CD4-positive, CD25-positive, alpha-beta regulatory T cell (primary cell): ENCODE data around the gene EFEMP2. TPM values are rescaled to one million over a fixed set of nuclear protein-coding genes. Genes with fewer than 3 reads are reported as not detected.
"Not testable (repeated sequence)": the region's sequence is repeated elsewhere in the genome, so short reads cannot be mapped to it uniquely, and the experiment has no call there.

Source experiments
- ATAC-seq, 2 donors: fragments of 150-1000 bp; cut with Tn5 transposase; one replicate each; pipeline ENCODE4 v1.10.0; 2021; ENCODE audit warnings: low read depth in 2 of 2, moderate number of reproducible peaks in 2 of 2, moderate library complexity in 1 of 2
- DNase-seq, 3 donors: peaks; one replicate each; pipeline versions ENCODE4 v3.0.0 to v3.0.0-alpha.2; 2012 to 2022; ENCODE audit warnings: mixed read lengths in 1 of 3
- H3K27ac ChIP-seq: one replicate; pipeline ENCODE4 v1.7.0; 2013; ENCODE audit warnings: mild to moderate bottlenecking, low read length; ENCODE audit not compliant: insufficient read depth, poor library complexity, severe bottlenecking
- H3K27me3 ChIP-seq: one replicate; pipeline ENCODE4 v1.7.0; 2013; ENCODE audit warnings: low read length; ENCODE audit not compliant: control insufficient read depth, insufficient read depth
- H3K36me3 ChIP-seq: one replicate; pipeline ENCODE4 v1.7.0; 2013; ENCODE audit warnings: mild to moderate bottlenecking, low read length, moderate library complexity; ENCODE audit not compliant: control insufficient read depth, insufficient read depth
- H3K4me1 ChIP-seq: 2 replicates; pipeline ENCODE4 v1.7.0; 2013; ENCODE audit warnings: mild to moderate bottlenecking, low read length; ENCODE audit not compliant: insufficient read depth, control insufficient read depth, poor library complexity, severe bottlenecking
- H3K4me3 ChIP-seq: one replicate; pipeline ENCODE4 v1.7.0; 2013; ENCODE audit warnings: low read depth, mild to moderate bottlenecking, low read length, moderate library complexity
- H3K9me3 ChIP-seq, 2 experiments: 1 replicate in 1 of 2; 2 replicates in 1 of 2; pipeline ENCODE4 v1.7.0; 2013; ENCODE audit warnings: low read length in 2 of 2, mild to moderate bottlenecking in 1 of 2, moderate library complexity in 1 of 2; ENCODE audit not compliant: control insufficient read depth in 2 of 2
- H3K27ac Mint-ChIP-seq, 3 donors: one replicate each; pipeline ENCODE4 v1.8.0; 2020 to 2022; ENCODE audit warnings: mild to moderate bottlenecking in 3 of 3, mixed read lengths in 3 of 3, moderate library complexity in 2 of 3
- H3K27me3 Mint-ChIP-seq: one replicate; pipeline ENCODE4 v1.8.0; 2022; ENCODE audit warnings: mild to moderate bottlenecking, mixed read lengths
- H3K36me3 Mint-ChIP-seq: one replicate; pipeline ENCODE4 v1.8.0; 2020; ENCODE audit warnings: mixed read lengths
- H3K4me1 Mint-ChIP-seq, 4 donors: one replicate each; pipeline ENCODE4 v1.8.0; 2020 to 2022; ENCODE audit warnings: mixed read lengths in 4 of 4, mild to moderate bottlenecking in 1 of 4
- H3K4me3 Mint-ChIP-seq, 4 donors: one replicate each; pipeline ENCODE4 v1.8.0; 2020 to 2022; ENCODE audit warnings: mild to moderate bottlenecking in 4 of 4, mixed read lengths in 4 of 4, moderate library complexity in 3 of 4
- H3K9me3 Mint-ChIP-seq, 7 donors: one replicate each; pipeline ENCODE4 v1.8.0; 2020 to 2022; ENCODE audit warnings: mixed read lengths in 7 of 7, mild to moderate bottlenecking in 3 of 7, moderate library complexity in 2 of 7
- polyA plus RNA-seq, 4 donors: library from polyadenylated mRNA; unstranded; fragments of 300-500 nt; fragmentation: Illumina TruSeq; gene quantifications; one replicate each; pipeline ENCODE4 v1.2.3, GENCODE V29; 2021
- total RNA-seq: library from RNA; stranded (reverse); gene quantifications from one replicate; pipeline ENCODE4 v1.2.3, GENCODE V29; 2022

The EFEMP2 gene
- total and polyA plus RNA-seq, 5 donors from 2014 or later: 0.21 to 5.8 (median 0.32) TPM

DNA sequence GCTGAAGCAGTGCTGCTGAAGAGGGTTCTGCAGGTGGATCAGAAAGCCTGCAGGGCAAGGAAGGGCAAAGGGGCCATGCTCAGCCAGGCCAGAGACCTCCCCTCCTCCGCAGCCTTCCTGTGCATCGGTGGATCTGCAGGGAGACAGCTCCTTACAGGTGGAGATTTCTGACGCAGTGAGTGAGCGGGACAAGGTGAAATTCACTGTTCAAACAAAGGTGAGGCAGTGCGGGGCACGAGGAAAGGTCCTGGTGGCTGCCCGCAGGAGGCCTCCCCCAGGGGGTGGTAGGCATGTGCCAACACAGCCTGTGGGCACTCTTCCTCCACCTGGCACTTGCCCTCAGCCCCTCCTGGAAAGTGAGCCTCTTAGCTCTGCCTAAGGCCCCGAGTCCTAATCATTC lies 23.2 kb downstream of the EFEMP2 start:
- Mint-ChIP-seq H3K4me3 (no peak overlapping the region), H3K4me1 (peaks cover 0 to 19% (median 5%) of the 10 kb centered on the region in 4 donors), H3K27me3 (no peaks in the 10 kb centered on the region), H3K9me3 (no peaks in the 10 kb centered on the region), H3K36me3 (peaks cover 23% of the 10 kb centered on the region), H3K27ac (no peak overlapping the region)
- no peak overlapping the region for H3K27ac ChIP-seq
- ATAC-seq (no peak), DNase-seq (no peak)
- no peaks in the 10 kb centered on the region for H3K27me3 ChIP-seq
- no peak overlapping the region for H3K4me3 ChIP-seq
- H3K4me1 ChIP-seq: peaks cover 8% of the 10 kb centered on the region
- H3K9me3 ChIP-seq: peaks cover 6 to 9% of the 10 kb centered on the region in 2 experiments
- peaks cover 34% of the 10 kb centered on the region for H3K36me3 ChIP-seq

DNA sequence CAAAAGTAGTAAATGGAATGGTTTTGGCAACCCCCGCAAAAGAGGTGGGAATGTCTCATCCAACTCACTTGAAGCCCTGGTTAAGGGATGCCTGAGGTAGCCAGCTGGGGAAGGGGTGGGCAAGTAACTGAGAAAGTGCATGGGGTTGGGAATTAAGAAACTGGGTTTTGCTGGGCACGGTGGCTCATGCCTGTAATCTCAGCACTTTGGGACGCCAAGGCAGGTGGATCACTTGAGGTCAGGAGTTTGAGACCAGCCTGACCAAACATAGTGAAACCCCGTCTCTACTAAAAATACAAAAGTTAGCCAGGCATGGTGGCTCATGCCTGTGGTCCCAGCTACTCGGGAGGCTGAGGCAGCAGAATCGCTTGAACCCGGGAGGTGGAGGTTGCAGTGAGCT lies 23.9 kb downstream of the EFEMP2 start:
- not testable (repeated sequence) for ATAC-seq, H3K27ac ChIP-seq, H3K4me3 ChIP-seq, H3K27me3 ChIP-seq, H3K27ac Mint-ChIP-seq, H3K4me1 ChIP-seq, H3K27me3 Mint-ChIP-seq, H3K9me3 Mint-ChIP-seq, DNase-seq, H3K9me3 ChIP-seq
- H3K36me3 ChIP-seq: peaks cover 27% of the 10 kb centered on the region
- Mint-ChIP-seq H3K4me3 (peak overlapping the region in 1 of 4 donors; percentile 27), H3K4me1 (peaks cover 0 to 13% (median 2%) of the 10 kb centered on the region in 4 donors), H3K36me3 (peaks cover 16% of the 10 kb centered on the region)

DNA sequence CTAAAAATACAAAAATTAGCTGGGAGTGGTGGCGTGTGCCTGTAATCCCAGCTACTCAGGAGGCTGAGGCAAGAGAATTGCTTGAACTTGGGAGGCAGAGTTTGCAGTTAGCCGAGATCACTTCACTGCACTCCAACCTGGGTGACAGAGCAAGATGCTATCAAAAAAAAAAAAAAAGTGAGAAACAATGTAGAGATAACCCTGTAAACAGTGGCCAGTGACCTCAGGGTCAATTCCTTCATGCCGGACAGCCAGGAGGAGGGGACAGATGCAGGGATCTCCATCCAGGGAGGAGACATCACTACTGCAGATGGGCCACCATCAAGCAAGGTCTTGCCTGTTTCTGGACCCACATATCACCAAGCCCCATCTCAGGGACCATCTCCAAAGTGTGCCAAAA lies 24.9 kb downstream of the EFEMP2 start:
- Histone ChIP-seq H3K36me3 (peaks cover 17% of the 10 kb centered on the region), H3K27me3 (no peaks in the 10 kb centered on the region), H3K27ac (no peak overlapping the region), H3K4me3 (no peak overlapping the region), H3K9me3 (peaks cover 6 to 9% of the 10 kb centered on the region in 2 experiments), H3K4me1 (no peaks in the 10 kb centered on the region)
- no peaks in the 10 kb centered on the region for H3K27me3 Mint-ChIP-seq
- peak overlapping the region in 1 of 3 donors; percentile 41 for H3K27ac Mint-ChIP-seq
- ATAC-seq (no peak), DNase-seq (no peak)
- H3K4me1 Mint-ChIP-seq: peaks cover 0 to 7% (median 0%) of the 10 kb centered on the region in 4 donors
- H3K9me3 Mint-ChIP-seq: no peaks in the 10 kb centered on the region
- peak overlapping the region in 1 of 4 donors; percentile 32 for H3K4me3 Mint-ChIP-seq
- H3K36me3 Mint-ChIP-seq: peaks cover 10% of the 10 kb centered on the region

DNA sequence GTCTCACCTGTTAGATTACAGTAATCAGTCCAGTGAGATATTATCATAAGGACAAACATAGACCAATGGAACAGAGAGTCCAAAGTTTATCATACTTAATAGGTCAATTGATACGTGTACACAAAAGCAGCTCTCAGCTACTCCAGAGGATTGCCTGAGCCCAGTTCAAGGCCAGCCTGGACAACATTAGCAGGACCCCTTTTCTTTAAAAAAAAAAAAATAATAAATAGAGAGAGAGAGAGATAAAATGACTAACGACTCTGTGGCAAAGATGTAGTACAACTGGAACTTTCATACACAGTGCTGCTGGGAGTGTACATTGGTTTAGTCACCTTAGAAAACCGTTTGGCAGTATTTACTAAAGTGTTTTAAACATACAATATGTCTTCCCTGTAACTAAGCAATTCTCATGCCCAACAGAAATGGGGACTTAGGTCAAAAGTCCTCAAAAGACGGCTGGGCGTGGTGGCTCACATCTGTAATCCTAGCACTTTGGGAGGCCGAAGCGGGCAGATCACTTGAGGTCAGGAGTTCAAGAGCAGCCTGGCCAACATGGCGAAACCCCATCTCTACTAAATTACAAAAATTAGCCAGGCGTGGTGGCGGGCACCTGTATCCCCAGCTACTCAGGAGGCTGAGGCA lies 28.2 kb downstream of the EFEMP2 start:
- H3K27ac ChIP-seq: no peak overlapping the region

DNA sequence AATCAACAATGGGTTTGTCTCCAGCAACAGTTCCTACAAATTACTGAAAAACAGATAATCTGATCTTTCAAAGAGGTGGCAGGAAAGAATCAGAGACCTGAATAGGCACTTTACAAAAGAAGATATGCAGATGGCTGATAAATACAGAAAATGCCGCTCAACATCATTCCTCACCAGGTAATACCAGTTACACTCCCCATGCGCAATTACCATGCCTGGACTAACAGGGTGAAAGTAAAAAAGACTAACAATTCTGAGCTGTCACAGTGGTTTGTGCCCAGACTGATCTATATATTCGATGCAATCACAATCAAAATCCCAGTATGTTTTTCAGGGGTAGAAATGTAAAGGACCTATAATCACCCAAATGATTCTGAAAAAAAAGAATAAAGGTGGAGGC lies 28.8 kb downstream of the EFEMP2 start:
- Histone ChIP-seq H3K4me3 (no peak overlapping the region), H3K36me3 (no peaks in the 10 kb centered on the region), H3K27me3 (no peaks in the 10 kb centered on the region), H3K9me3 (no peaks in the 10 kb centered on the region), H3K27ac (no peak overlapping the region), H3K4me1 (no peaks in the 10 kb centered on the region)
- no peaks in the 10 kb centered on the region for H3K36me3 Mint-ChIP-seq
- ATAC-seq (no peak), DNase-seq (no peak)
- no peak overlapping the region for H3K27ac Mint-ChIP-seq
- no peaks in the 10 kb centered on the region for H3K27me3 Mint-ChIP-seq
- H3K4me3 Mint-ChIP-seq: no peak overlapping the region
- no peaks in the 10 kb centered on the region for H3K4me1 Mint-ChIP-seq
- no peaks in the 10 kb centered on the region for H3K9me3 Mint-ChIP-seq

More for the DNA sequence above, 28.2 kb downstream of the EFEMP2 start:
- Histone ChIP-seq H3K4me1 (no peaks in the 10 kb centered on the region), H3K9me3 (no peaks in the 10 kb centered on the region), H3K27me3 (no peaks in the 10 kb centered on the region), H3K36me3 (no peaks in the 10 kb centered on the region), H3K4me3 (no peak overlapping the region)
- H3K9me3 Mint-ChIP-seq: no peaks in the 10 kb centered on the region
- H3K36me3 Mint-ChIP-seq: no peaks in the 10 kb centered on the region
- DNase-seq (no peak), ATAC-seq (no peak)
- no peak overlapping the region for H3K27ac Mint-ChIP-seq
- H3K4me1 Mint-ChIP-seq: no peaks in the 10 kb centered on the region
- H3K4me3 Mint-ChIP-seq: no peak overlapping the region
- no peaks in the 10 kb centered on the region for H3K27me3 Mint-ChIP-seq

DNA sequence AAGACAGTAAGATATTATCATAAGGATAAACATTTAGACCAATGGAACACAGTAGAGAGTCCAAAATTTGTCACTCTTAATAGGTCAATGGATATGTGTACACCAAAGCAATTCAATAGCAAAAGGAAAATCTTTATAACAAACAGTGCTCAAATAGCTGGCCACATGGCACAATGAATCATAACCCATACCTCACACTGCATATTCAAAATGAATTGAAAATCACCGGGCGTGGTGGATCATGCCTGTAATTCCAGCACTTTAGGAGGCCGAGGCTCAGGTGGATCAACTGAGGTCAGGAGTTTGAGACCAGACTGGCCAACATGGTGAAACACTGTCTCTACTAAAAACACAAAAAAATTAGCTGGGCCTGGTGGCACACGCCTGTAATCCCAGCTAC lies 30.5 kb downstream of the EFEMP2 start:
- no peak overlapping the region for H3K4me3 Mint-ChIP-seq

DNA sequence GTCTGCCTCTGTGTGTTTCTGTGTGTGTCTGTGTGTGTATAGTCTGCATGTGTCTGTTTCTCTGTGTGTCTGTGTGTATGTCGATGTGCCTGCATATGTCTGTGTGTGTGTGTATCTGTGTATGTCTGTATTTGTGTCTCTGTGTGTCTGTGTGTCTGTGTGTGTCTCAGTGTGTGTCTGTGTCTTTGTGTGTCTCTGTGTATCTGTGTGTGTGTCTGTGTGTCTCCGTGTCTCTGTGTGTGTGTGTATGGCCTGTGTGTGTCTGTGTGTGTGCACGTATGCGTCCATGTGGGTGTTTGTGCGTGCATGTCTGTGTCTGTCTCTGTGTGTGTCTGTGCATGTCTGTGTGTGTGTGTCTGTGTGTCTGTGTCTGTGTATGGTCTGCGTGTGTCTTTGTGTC lies 38.4 kb downstream of the EFEMP2 start:
- no peak overlapping the region for H3K27ac ChIP-seq
- peaks cover 17% of the 10 kb centered on the region for H3K4me1 ChIP-seq
- Mint-ChIP-seq H3K36me3 (no peaks in the 10 kb centered on the region), H3K9me3 (no peaks in the 10 kb centered on the region), H3K27ac (no peak overlapping the region), H3K4me1 (peaks cover 0 to 10% (median 5%) of the 10 kb centered on the region in 4 donors), H3K27me3 (peaks cover 15% of the 10 kb centered on the region), H3K4me3 (no peak overlapping the region)
- H3K27me3 ChIP-seq: peaks cover 4% of the 10 kb centered on the region
- ATAC-seq: no peak
- DNase-seq: no peak
- H3K36me3 ChIP-seq: no peaks in the 10 kb centered on the region
- H3K4me3 ChIP-seq: peak overlapping the region; percentile 70
- no peaks in the 10 kb centered on the region for H3K9me3 ChIP-seq

More for the DNA sequence above, 30.5 kb downstream of the EFEMP2 start:
- H3K9me3 ChIP-seq: no peaks in the 10 kb centered on the region
- DNase-seq: no peak
- no peaks in the 10 kb centered on the region for H3K4me1 Mint-ChIP-seq
- no peak for ATAC-seq
- H3K27ac Mint-ChIP-seq: no peak overlapping the region
- H3K9me3 Mint-ChIP-seq: no peaks in the 10 kb centered on the region
- H3K36me3 Mint-ChIP-seq: no peaks in the 10 kb centered on the region
- no peaks in the 10 kb centered on the region for H3K27me3 ChIP-seq
- no peak overlapping the region for H3K27ac ChIP-seq
- H3K4me1 ChIP-seq: no peaks in the 10 kb centered on the region
- H3K27me3 Mint-ChIP-seq: no peaks in the 10 kb centered on the region
- H3K36me3 ChIP-seq: no peaks in the 10 kb centered on the region
- H3K4me3 ChIP-seq: no peak overlapping the region
